Colonic mucosa (tissue), 4 donors: ENCODE data around the gene FIGN. TPM values are rescaled to one million over a fixed set of nuclear protein-coding genes. Genes with fewer than 3 reads are reported as not detected.

Experiments
- DNase-seq: peaks from one replicate; pipeline ENCODE4 v3.0.0-alpha.2; 2020
- H3K27ac ChIP-seq: fragments of 200-600 bp; one replicate; pipeline ENCODE4 v1.8.0; 2021
- H3K27me3 ChIP-seq: fragments of 200-600 bp; one replicate; pipeline ENCODE4 v1.8.0; 2021
- H3K36me3 ChIP-seq: fragments of 200-600 bp; one replicate; pipeline ENCODE4 v1.8.0; 2021
- H3K4me1 ChIP-seq: fragments of 200-600 bp; one replicate; pipeline ENCODE4 v1.8.0; 2021; ENCODE audit warnings: mild to moderate bottlenecking
- H3K4me3 ChIP-seq: fragments of 200-600 bp; one replicate; pipeline ENCODE4 v1.8.0; 2021
- H3K9ac ChIP-seq, 2 donors: one replicate each; pipeline ENCODE4 v1.7.0; 2013; ENCODE audit warnings: control low read depth in 2 of 2, low read depth in 2 of 2, low read length in 2 of 2
- H3K9me3 ChIP-seq: fragments of 200-600 bp; one replicate; pipeline ENCODE4 v1.8.0; 2021
- intact Hi-C: fragments of 100-400 bp; cut with DNase I; formaldehyde crosslinking; loops from one replicate; pipeline ENCODE4 v1.14.1; 2022
- total RNA-seq, 2 donors: library from RNA; stranded (reverse); fragmentation: NEBNext Ultra II Directional in 1 of 2; extraction: Animal tissue kit (Norgen Biotek cat#: 25700) in 1 of 2; gene quantifications; one replicate each; pipeline ENCODE4 v1.2.1, GENCODE V29; 2021
- TF ChIP-seq, protein P1 (sequence below): fragments of 200-600 bp; IDR thresholded peaks from one replicate; pipeline ENCODE4 v1.8.0; 2022; ENCODE audit warnings: antibody characterized with exemption, mild to moderate bottlenecking
- donor health status: healthy.
- donor health status: DM: no; HTN: no; CAD: no.
- donor health status: DM: no; HTN: no; CAD: no.

The FIGN gene
- total RNA-seq, 2 donors from 2014 or later: 0.58 to 0.89 TPM

DNA sequence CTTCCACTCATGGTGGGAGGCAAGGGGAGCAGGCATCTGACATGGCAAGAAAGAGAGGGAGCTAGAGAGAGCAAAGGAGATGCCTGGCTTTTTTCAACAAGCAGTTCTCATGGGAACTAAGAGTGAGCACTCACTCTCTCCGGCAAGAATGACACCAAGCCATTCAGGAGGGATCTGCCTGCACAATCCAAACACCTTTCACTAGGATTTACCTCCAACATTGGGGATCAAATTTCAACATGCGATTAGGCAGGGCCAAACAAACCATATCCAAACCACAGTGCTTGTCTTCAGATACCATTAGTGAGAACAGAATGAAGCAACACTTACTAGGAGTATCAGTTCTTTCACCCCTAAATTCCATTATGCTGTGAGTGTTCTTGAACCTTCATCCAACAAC lies 77.3 kb downstream of the FIGN start:
- no peak overlapping the region for H3K9ac ChIP-seq
- no peaks in the 10 kb centered on the region for H3K9me3 ChIP-seq
- H3K27ac ChIP-seq: no peak overlapping the region
- intact Hi-C loops: no loop called here
- no peaks in the 10 kb centered on the region for H3K4me1 ChIP-seq
- no peak for DNase-seq
- H3K36me3 ChIP-seq: no peaks in the 10 kb centered on the region
- TF ChIP-seq, protein P1, sequence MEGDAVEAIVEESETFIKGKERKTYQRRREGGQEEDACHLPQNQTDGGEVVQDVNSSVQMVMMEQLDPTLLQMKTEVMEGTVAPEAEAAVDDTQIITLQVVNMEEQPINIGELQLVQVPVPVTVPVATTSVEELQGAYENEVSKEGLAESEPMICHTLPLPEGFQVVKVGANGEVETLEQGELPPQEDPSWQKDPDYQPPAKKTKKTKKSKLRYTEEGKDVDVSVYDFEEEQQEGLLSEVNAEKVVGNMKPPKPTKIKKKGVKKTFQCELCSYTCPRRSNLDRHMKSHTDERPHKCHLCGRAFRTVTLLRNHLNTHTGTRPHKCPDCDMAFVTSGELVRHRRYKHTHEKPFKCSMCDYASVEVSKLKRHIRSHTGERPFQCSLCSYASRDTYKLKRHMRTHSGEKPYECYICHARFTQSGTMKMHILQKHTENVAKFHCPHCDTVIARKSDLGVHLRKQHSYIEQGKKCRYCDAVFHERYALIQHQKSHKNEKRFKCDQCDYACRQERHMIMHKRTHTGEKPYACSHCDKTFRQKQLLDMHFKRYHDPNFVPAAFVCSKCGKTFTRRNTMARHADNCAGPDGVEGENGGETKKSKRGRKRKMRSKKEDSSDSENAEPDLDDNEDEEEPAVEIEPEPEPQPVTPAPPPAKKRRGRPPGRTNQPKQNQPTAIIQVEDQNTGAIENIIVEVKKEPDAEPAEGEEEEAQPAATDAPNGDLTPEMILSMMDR: no peak
- H3K27me3 ChIP-seq: no peaks in the 10 kb centered on the region
- H3K4me3 ChIP-seq: no peak overlapping the region

GRCh38 chr2:163657281-163657656 lies 78.5 kb downstream of the FIGN start:
- Histone ChIP-seq H3K9me3 (no peaks in the 10 kb centered on the region), H3K4me1 (no peaks in the 10 kb centered on the region), H3K27ac (no peak overlapping the region), H3K4me3 (no peak overlapping the region), H3K36me3 (no peaks in the 10 kb centered on the region), H3K9ac (no peak overlapping the region), H3K27me3 (no peaks in the 10 kb centered on the region)
- TF ChIP-seq, protein P1: no peak
- no peak for DNase-seq
- intact Hi-C loops: no loop called here

DNA sequence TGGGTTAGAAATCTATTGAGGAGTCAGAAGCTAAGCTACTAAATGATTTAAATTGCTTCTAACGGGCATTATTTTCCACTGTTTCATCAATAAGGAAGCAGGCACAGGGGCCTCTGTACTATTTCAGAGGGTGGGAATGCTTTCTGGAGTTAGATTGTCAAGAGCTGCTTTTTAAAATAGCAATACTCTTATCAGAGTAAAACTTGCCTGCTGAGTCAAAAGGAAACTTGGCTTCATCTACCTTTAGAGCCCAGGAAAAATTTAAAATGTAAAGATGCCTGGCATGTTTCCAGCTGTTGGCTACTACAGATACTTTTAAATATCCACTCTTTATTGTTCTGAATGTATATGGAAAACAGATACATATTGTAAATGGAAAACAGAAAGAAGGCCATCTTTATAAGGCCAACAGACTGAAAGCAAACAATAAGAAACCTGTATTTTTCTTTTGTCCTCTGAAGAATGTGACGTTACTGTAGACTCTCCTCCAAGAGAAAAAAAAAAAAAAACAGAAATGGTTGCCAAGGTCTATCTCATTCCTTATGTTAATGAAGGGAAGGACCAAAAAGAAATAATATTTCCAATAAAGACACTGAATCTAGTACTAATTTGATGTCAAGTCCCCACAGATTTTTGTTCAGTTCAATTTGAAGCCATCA lies 79.1 kb downstream of the FIGN start:
- Histone ChIP-seq H3K4me3 (no peak overlapping the region), H3K27ac (no peak overlapping the region), H3K27me3 (no peaks in the 10 kb centered on the region), H3K9me3 (no peaks in the 10 kb centered on the region), H3K36me3 (no peaks in the 10 kb centered on the region), H3K9ac (no peak overlapping the region), H3K4me1 (no peaks in the 10 kb centered on the region)
- intact Hi-C loops: no loop called here
- TF ChIP-seq, protein P1: no peak
- no peak for DNase-seq

DNA sequence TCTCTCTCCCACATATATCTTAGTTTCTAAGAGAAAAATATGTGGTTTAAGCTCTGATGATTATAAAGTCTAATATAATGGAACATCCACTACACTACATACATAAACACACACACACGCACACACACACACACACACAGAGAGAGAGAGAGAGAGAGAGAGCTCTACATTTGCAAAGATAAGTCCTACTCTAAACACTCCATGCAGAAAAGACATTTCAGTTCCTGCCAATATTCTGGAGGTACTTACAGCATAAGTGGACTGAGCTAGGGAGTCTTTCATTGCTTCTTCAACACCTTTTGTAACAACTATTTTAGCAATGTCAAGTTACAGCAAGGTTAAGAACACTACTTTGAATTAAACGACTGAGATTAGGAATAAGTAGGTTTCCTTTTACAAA lies 80.1 kb downstream of the FIGN start:
- Histone ChIP-seq H3K36me3 (no peaks in the 10 kb centered on the region), H3K27me3 (no peaks in the 10 kb centered on the region), H3K4me1 (no peaks in the 10 kb centered on the region), H3K4me3 (no peak overlapping the region), H3K9ac (no peak overlapping the region), H3K9me3 (no peaks in the 10 kb centered on the region), H3K27ac (no peak overlapping the region)
- no peak for DNase-seq
- intact Hi-C loops: no loop called here
- TF ChIP-seq, protein P1: no peak

DNA sequence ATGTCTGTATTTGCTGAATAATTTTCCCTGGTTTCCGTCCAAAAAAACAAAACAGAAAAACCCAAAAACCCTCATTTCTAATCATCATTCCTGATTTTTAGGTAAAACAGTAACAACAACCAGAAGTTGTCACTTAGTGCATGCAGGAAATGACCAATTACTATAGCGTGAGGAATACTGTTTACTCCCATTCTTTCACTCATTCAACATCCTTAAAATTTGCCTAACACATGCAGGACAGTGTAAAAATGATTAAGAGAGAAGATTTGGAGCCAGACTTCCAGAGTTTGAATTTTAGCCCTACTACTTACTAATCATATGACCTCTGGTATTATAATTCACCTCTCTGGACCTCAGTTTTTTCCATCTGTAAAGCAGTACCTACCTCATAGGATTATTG lies 83.1 kb downstream of the FIGN start:
- Histone ChIP-seq H3K27me3 (no peaks in the 10 kb centered on the region), H3K4me1 (no peaks in the 10 kb centered on the region), H3K36me3 (no peaks in the 10 kb centered on the region), H3K9me3 (no peaks in the 10 kb centered on the region), H3K9ac (no peak overlapping the region), H3K27ac (no peak overlapping the region), H3K4me3 (no peak overlapping the region)
- TF ChIP-seq, protein P1: no peak
- no peak for DNase-seq
- intact Hi-C loops: no loop called here
